Neural cell (in vitro differentiated cells): ENCODE data around the gene ESR1. TPM values are rescaled to one million over a fixed set of nuclear protein-coding genes. Genes with fewer than 3 reads are reported as not detected.

Experiments
- H2AFZ ChIP-seq: fragments of 200-600, 300-800 bp; sonication (generic), shearing (Covaris generic); 2 replicates; pipeline ENCODE4 v1.6.0; 2014; ENCODE audit warnings: low read depth, mild to moderate bottlenecking, antibody characterized with exemption, low read length, moderate library complexity
- H3F3A ChIP-seq: fragments of 200-600 bp; shearing (Covaris generic); 2 replicates; pipeline ENCODE4 v1.6.1; 2016; ENCODE audit warnings: mild to moderate bottlenecking, moderate library complexity, mixed read lengths, antibody characterized with exemption, low read length; ENCODE audit not compliant: insufficient read depth, poor library complexity, severe bottlenecking
- H3K27ac ChIP-seq: fragments of 200-600, 300-800 bp; sonication (generic), shearing (Covaris generic); 2 replicates; pipeline ENCODE4 v1.5.1; 2014; ENCODE audit warnings: mild to moderate bottlenecking, low read length, moderate library complexity
- H3K27me3 ChIP-seq: fragments of 300-800, 200-600 bp; sonication (generic), shearing (Covaris generic); 2 replicates; pipeline ENCODE4 v1.6.0; 2014; ENCODE audit warnings: mild to moderate bottlenecking, low read depth, low read length, moderate library complexity; ENCODE audit not compliant: insufficient read depth
- H3K36me3 ChIP-seq: fragments of 300-800, 200-600 bp; sonication (generic), shearing (Covaris generic); 2 replicates; pipeline ENCODE4 v1.5.1; 2014; ENCODE audit warnings: mild to moderate bottlenecking, antibody characterized with exemption, low read length, moderate library complexity; ENCODE audit not compliant: insufficient read depth
- H3K4me2 ChIP-seq: fragments of 300-800, 200-600 bp; sonication (generic), shearing (Covaris generic); 2 replicates; pipeline ENCODE4 v1.6.0; 2014; ENCODE audit warnings: mild to moderate bottlenecking, low read length
- H3K4me3 ChIP-seq: fragments of 300-800, 200-600 bp; sonication (generic), shearing (Covaris generic); 2 replicates; pipeline ENCODE4 v1.5.1; 2014; ENCODE audit warnings: mild to moderate bottlenecking, low read length, moderate library complexity
- H3K79me2 ChIP-seq: fragments of 200-600 bp; shearing (Covaris generic); replicated peaks from 2 replicates; pipeline ENCODE4 v1.6.0; 2014; ENCODE audit warnings: mild to moderate bottlenecking, low read length, moderate library complexity; ENCODE audit not compliant: insufficient read depth
- H3K9ac ChIP-seq: fragments of 300-800, 200-600 bp; sonication (generic), shearing (Covaris generic); 2 replicates; pipeline ENCODE4 v1.6.1; 2016; ENCODE audit warnings: mild to moderate bottlenecking, low read length, mixed read lengths
- H3K9me2 ChIP-seq: fragments of 200-600 bp; shearing (Covaris generic); 2 replicates; pipeline ENCODE4 v1.6.1; 2016; ENCODE audit warnings: mild to moderate bottlenecking, low read length, mixed read lengths; ENCODE audit not compliant: insufficient read depth
- H3K9me3 ChIP-seq: fragments of 200-600, 300-800 bp; sonication (generic), shearing (Covaris generic); 2 replicates; pipeline ENCODE4 v1.6.1; 2016; ENCODE audit warnings: mild to moderate bottlenecking, mixed run types, low read length, moderate library complexity, mixed read lengths
- H4K20me1 ChIP-seq: fragments of 200-600 bp; shearing (Covaris generic); 2 replicates; pipeline ENCODE4 v1.6.1; 2016; ENCODE audit warnings: mild to moderate bottlenecking, mixed run types; ENCODE audit not compliant: insufficient read depth
- EP300 ChIP-seq: fragments of 450-650 bp; conservative IDR thresholded peaks from 2 replicates; pipeline ENCODE4 v1.6.1; 2014; ENCODE audit warnings: antibody characterized with exemption, mild to moderate bottlenecking, moderate library complexity; ENCODE audit not compliant: poor library complexity, severe bottlenecking
- EZH2 ChIP-seq: fragments of 200-600, 300-800 bp; shearing (Covaris generic), sonication (generic); IDR thresholded peaks from 2 replicates; pipeline ENCODE4 v1.6.1; 2014; ENCODE audit warnings: antibody characterized with exemption, low read length, borderline replicate concordance, mild to moderate bottlenecking; ENCODE audit not compliant: insufficient read depth, poor library complexity, severe bottlenecking
- MXI1 ChIP-seq: fragments of 450-650 bp; conservative IDR thresholded peaks from 2 replicates; pipeline ENCODE4 v1.6.1; 2014; ENCODE audit warnings: antibody characterized with exemption, mild to moderate bottlenecking; ENCODE audit not compliant: poor library complexity, severe bottlenecking
- POLR2AphosphoS5 ChIP-seq: IDR thresholded peaks from 2 replicates; pipeline ENCODE4 v1.6.1; 2012
- RAD21 ChIP-seq: fragments of 450-650 bp; conservative IDR thresholded peaks from 2 replicates; pipeline ENCODE4 v1.6.1; 2014; ENCODE audit warnings: antibody characterized with exemption, mild to moderate bottlenecking, moderate library complexity
- SMC3 ChIP-seq: fragments of 450-650 bp; conservative IDR thresholded peaks from 2 replicates; pipeline ENCODE4 v1.6.1; 2014; ENCODE audit warnings: antibody characterized with exemption, mild to moderate bottlenecking, moderate library complexity; ENCODE audit not compliant: poor library complexity
- TAF1 ChIP-seq: IDR thresholded peaks from 2 replicates; pipeline ENCODE4 v1.6.1; 2012; ENCODE audit warnings: low read depth
- polyA plus RNA-seq: library from polyadenylated mRNA; depleted of rRNA; stranded (reverse); fragments of >200 nt; gene quantifications from 2 replicates; pipeline ENCODE4 v1.2.3, GENCODE V29; 2014
- TF ChIP-seq, protein P1 (sequence below): IDR thresholded peaks from 2 replicates; pipeline ENCODE4 v1.6.1; 2012; ENCODE audit warnings: borderline replicate concordance
- TF ChIP-seq, protein P2 (sequence below): fragments of 450-650 bp; IDR thresholded peaks from 2 replicates; pipeline ENCODE4 v1.5.1; 2014; ENCODE audit warnings: antibody characterized with exemption, mild to moderate bottlenecking, moderate library complexity; ENCODE audit not compliant: poor library complexity, severe bottlenecking

Gene ESR1
- polyA plus RNA-seq, 1 donor from 2014 or later: 0.14 TPM

DNA sequence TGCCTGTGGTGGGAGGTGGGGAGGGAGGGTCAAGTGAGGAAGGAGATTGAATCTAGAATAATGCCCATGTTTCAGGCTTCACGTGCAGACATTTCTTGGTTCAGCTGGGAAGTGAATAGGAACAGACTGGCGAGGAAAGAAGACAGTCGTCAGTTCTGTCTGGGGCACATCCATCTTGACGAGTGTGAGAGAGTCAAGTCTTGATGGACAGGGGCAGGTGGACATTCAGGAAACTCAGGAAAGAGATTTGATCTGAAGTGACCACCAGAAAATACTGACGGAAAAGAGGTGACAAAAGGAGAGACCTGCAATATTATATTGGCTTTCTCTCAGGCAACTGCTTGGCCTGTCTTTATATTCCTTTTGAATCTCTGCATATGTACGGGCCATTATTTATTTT is 68.6 kb downstream of the ESR1 start:
- Histone ChIP-seq H3K36me3 (no peaks in the 10 kb centered on the region), H3K27ac (no peak overlapping the region), H3F3A (no peaks in the 10 kb centered on the region), H3K79me2 (no peaks in the 10 kb centered on the region), H3K9me2 (no peaks in the 10 kb centered on the region), H3K4me3 (no peak overlapping the region), H3K9me3 (no peaks in the 10 kb centered on the region), H3K27me3 (no peaks in the 10 kb centered on the region), H3K4me2 (no peak overlapping the region), H4K20me1 (no peaks in the 10 kb centered on the region), H2AFZ (no peak overlapping the region), H3K9ac (no peak overlapping the region)
- TF ChIP-seq RAD21 (no peak), SMC3 (no peak), MXI1 (no peak), TAF1 (no peak)

DNA sequence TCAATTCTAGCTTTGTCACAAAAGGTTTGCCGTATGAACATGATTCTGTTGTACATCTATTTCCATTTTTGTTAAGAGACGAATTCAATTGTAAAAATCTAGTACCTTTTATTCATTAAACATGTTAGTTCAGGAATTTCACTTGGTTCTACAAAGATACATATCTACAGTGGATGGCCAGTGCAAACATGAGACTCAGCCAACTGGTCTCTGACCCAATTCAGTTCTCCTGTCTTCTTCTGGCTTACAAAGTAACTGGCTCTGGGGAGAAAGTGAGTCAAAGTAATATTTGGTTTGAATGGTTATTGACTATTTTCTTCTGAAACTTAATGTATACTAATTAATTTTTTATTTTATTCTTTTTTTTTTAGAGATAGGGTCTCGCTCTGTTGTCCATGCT is 70.0 kb downstream of the ESR1 start:
- no peaks in the 10 kb centered on the region for H3K9me2 ChIP-seq
- H3K36me3 ChIP-seq: no peaks in the 10 kb centered on the region
- no peak overlapping the region for H3K27ac ChIP-seq
- TF ChIP-seq, protein P1, sequence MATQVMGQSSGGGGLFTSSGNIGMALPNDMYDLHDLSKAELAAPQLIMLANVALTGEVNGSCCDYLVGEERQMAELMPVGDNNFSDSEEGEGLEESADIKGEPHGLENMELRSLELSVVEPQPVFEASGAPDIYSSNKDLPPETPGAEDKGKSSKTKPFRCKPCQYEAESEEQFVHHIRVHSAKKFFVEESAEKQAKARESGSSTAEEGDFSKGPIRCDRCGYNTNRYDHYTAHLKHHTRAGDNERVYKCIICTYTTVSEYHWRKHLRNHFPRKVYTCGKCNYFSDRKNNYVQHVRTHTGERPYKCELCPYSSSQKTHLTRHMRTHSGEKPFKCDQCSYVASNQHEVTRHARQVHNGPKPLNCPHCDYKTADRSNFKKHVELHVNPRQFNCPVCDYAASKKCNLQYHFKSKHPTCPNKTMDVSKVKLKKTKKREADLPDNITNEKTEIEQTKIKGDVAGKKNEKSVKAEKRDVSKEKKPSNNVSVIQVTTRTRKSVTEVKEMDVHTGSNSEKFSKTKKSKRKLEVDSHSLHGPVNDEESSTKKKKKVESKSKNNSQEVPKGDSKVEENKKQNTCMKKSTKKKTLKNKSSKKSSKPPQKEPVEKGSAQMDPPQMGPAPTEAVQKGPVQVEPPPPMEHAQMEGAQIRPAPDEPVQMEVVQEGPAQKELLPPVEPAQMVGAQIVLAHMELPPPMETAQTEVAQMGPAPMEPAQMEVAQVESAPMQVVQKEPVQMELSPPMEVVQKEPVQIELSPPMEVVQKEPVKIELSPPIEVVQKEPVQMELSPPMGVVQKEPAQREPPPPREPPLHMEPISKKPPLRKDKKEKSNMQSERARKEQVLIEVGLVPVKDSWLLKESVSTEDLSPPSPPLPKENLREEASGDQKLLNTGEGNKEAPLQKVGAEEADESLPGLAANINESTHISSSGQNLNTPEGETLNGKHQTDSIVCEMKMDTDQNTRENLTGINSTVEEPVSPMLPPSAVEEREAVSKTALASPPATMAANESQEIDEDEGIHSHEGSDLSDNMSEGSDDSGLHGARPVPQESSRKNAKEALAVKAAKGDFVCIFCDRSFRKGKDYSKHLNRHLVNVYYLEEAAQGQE: no peak
- TF ChIP-seq RAD21 (no peak), POLR2AphosphoS5 (no peak), SMC3 (no peak), MXI1 (no peak), TAF1 (no peak), EP300 (no peak), EZH2 (no peak)
- TF ChIP-seq, protein P2, sequence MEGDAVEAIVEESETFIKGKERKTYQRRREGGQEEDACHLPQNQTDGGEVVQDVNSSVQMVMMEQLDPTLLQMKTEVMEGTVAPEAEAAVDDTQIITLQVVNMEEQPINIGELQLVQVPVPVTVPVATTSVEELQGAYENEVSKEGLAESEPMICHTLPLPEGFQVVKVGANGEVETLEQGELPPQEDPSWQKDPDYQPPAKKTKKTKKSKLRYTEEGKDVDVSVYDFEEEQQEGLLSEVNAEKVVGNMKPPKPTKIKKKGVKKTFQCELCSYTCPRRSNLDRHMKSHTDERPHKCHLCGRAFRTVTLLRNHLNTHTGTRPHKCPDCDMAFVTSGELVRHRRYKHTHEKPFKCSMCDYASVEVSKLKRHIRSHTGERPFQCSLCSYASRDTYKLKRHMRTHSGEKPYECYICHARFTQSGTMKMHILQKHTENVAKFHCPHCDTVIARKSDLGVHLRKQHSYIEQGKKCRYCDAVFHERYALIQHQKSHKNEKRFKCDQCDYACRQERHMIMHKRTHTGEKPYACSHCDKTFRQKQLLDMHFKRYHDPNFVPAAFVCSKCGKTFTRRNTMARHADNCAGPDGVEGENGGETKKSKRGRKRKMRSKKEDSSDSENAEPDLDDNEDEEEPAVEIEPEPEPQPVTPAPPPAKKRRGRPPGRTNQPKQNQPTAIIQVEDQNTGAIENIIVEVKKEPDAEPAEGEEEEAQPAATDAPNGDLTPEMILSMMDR: no peak
- no peak overlapping the region for H3K9ac ChIP-seq
- H3F3A ChIP-seq: no peaks in the 10 kb centered on the region
- H3K4me3 ChIP-seq: no peak overlapping the region
- H3K4me2 ChIP-seq: no peak overlapping the region
- no peaks in the 10 kb centered on the region for H3K27me3 ChIP-seq
- H3K79me2 ChIP-seq: no peaks in the 10 kb centered on the region
- H4K20me1 ChIP-seq: no peaks in the 10 kb centered on the region
- no peak overlapping the region for H2AFZ ChIP-seq
- H3K9me3 ChIP-seq: no peaks in the 10 kb centered on the region

DNA sequence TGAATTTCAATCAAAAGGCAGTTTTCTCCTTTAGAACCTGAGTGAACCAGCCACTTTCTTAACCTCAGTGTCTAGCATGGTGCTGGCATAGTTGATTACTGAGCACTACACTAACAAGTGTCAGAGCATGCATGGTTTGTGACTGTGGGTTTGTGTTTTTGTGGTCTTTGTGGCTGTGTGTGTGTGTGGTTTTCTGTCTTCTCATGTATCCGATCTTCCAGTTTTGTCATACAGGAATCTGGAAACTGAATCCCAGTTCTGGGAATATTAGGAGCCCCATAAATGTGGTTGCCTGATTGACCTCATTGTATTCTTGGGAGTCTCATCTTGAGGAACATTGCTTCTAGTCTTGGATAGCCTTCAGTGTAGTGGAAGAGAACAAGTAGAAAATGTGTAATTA is 73.7 kb downstream of the ESR1 start:
- H3K9me2 ChIP-seq: no peaks in the 10 kb centered on the region
- no peaks in the 10 kb centered on the region for H4K20me1 ChIP-seq
- H3K27me3 ChIP-seq: no peaks in the 10 kb centered on the region
- no peak overlapping the region for H3K4me2 ChIP-seq
- H3K9me3 ChIP-seq: no peaks in the 10 kb centered on the region
- no peak overlapping the region for H3K27ac ChIP-seq
- H3K79me2 ChIP-seq: no peaks in the 10 kb centered on the region
- no peak overlapping the region for H3K4me3 ChIP-seq
- H2AFZ ChIP-seq: no peak overlapping the region
- no peak overlapping the region for H3K9ac ChIP-seq
- TF ChIP-seq, protein P1: no peak
- TF ChIP-seq EP300 (no peak), RAD21 (no peak), MXI1 (no peak)
- TF ChIP-seq, protein P2: no peak
- H3F3A ChIP-seq: no peaks in the 10 kb centered on the region
- no peaks in the 10 kb centered on the region for H3K36me3 ChIP-seq
